ENCODE results near the gene ATG10.

DNA sequence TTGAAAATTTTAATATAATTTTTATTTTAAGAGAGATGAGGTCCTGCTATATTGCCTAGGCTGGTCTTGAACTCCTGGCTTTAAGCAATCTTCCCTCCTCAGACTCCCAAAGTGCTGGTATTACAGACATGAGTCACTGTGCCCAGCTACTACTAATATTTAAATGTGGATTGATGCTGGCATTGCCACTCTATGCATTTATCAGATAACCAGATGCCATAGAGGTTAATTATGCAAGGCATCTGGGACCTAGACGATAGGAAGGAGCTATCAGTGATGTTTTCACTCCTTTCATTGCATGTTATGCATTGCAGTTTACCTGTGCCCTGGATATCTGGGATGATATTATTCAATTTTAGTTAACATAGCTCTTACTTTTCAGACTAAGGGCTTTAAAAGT lies 179.4 kb downstream of the ATG10 start:
- TF ChIP-seq, protein P1, sequence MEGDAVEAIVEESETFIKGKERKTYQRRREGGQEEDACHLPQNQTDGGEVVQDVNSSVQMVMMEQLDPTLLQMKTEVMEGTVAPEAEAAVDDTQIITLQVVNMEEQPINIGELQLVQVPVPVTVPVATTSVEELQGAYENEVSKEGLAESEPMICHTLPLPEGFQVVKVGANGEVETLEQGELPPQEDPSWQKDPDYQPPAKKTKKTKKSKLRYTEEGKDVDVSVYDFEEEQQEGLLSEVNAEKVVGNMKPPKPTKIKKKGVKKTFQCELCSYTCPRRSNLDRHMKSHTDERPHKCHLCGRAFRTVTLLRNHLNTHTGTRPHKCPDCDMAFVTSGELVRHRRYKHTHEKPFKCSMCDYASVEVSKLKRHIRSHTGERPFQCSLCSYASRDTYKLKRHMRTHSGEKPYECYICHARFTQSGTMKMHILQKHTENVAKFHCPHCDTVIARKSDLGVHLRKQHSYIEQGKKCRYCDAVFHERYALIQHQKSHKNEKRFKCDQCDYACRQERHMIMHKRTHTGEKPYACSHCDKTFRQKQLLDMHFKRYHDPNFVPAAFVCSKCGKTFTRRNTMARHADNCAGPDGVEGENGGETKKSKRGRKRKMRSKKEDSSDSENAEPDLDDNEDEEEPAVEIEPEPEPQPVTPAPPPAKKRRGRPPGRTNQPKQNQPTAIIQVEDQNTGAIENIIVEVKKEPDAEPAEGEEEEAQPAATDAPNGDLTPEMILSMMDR (conservative IDR thresholded peaks at IDR 0.05; ENCODE audit: low read depth, low read length), result no peak
- no peak for TF ChIP-seq EZH2 (IDR thresholded peaks at IDR 0.05; ENCODE audit: low read length, unreplicated experiment)
- no peak for TF ChIP-seq EZH2phosphoT487 (IDR thresholded peaks at IDR 0.05; ENCODE audit: borderline replicate concordance, low read length)
